Measurements from ENCODE around the gene DPP6.

- TF ChIP-seq, protein P1, sequence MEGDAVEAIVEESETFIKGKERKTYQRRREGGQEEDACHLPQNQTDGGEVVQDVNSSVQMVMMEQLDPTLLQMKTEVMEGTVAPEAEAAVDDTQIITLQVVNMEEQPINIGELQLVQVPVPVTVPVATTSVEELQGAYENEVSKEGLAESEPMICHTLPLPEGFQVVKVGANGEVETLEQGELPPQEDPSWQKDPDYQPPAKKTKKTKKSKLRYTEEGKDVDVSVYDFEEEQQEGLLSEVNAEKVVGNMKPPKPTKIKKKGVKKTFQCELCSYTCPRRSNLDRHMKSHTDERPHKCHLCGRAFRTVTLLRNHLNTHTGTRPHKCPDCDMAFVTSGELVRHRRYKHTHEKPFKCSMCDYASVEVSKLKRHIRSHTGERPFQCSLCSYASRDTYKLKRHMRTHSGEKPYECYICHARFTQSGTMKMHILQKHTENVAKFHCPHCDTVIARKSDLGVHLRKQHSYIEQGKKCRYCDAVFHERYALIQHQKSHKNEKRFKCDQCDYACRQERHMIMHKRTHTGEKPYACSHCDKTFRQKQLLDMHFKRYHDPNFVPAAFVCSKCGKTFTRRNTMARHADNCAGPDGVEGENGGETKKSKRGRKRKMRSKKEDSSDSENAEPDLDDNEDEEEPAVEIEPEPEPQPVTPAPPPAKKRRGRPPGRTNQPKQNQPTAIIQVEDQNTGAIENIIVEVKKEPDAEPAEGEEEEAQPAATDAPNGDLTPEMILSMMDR (IDR thresholded peaks at IDR 0.05), result no peak
- no peak for TF ChIP-seq EZH2 (IDR thresholded peaks at IDR 0.05)
- TF ChIP-seq EZH2phosphoT487 (IDR thresholded peaks at IDR 0.05), result no peak
These were observed 823.1 kb downstream of the DPP6 start for GRCh38 chr7:154875297-154875696.

Measured in neural progenitor cell (in vitro differentiated cells).